ENCODE measurements around the gene CSTF1. TPM values are rescaled to one million over a fixed set of nuclear protein-coding genes. Genes with fewer than 3 reads are reported as not detected.

The CSTF1 gene
- total RNA-seq, 2 donors from 2014 or later: 35.1 to 40.2 TPM

DNA sequence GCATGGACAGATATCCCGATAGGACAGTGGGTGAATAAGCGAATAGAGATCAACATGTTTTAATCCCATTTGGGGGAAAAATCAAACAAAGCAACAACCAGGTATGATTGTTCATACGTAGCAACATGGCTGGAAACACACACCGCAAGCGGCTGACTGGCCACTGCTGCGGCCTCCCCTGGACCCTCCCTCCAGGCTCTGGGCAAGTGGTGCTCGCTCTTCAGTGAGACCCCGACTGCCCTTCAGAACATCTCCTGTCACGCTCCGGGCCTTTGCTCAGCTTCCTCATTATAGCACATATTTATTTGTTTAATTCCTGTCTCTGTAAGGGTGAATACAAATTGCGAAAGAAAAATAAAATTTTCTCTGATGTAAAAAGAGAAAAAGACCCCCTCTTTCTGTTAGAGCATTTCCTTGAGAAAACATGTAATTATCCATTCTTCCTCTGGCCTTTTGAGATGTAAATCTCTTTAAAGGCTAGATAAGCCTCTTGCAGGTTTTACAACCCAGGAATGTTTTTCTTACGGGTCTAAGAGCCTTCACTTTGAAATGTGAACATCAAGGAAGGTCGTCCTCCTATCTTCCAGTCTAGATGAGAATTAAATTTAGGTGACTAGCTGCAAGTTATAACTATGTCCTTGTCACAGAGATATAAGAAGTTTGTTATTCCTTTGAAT lies 44.7 kb upstream of the CSTF1 start:
- intact Hi-C loops (cut with DNase I): no loop called here
- Histone ChIP-seq H3K27me3 (replicated peaks; ENCODE audit: insufficient read depth) (no peaks in the 10 kb centered on the region), H3K4me1 (replicated peaks) (peaks cover 5% of the 10 kb centered on the region), H3K9me3 (no peaks in the 10 kb centered on the region), H3K4me3 (no peak overlapping the region), H3K27ac (peak overlapping the region; percentile 47 to 61), H3K36me3 (no peaks in the 10 kb centered on the region)
- no peak for TF ChIP-seq POLR2AphosphoS5 (IDR thresholded peaks at IDR 0.05)
- no peak for TF ChIP-seq POLR2A (IDR thresholded peaks at IDR 0.05)
- TF ChIP-seq, protein P1, sequence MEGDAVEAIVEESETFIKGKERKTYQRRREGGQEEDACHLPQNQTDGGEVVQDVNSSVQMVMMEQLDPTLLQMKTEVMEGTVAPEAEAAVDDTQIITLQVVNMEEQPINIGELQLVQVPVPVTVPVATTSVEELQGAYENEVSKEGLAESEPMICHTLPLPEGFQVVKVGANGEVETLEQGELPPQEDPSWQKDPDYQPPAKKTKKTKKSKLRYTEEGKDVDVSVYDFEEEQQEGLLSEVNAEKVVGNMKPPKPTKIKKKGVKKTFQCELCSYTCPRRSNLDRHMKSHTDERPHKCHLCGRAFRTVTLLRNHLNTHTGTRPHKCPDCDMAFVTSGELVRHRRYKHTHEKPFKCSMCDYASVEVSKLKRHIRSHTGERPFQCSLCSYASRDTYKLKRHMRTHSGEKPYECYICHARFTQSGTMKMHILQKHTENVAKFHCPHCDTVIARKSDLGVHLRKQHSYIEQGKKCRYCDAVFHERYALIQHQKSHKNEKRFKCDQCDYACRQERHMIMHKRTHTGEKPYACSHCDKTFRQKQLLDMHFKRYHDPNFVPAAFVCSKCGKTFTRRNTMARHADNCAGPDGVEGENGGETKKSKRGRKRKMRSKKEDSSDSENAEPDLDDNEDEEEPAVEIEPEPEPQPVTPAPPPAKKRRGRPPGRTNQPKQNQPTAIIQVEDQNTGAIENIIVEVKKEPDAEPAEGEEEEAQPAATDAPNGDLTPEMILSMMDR (IDR thresholded peaks at IDR 0.05): no peak
- 62% methylated on average over 13 of the region's 13 CpGs for WGBS
- no peak for DNase-seq (ENCODE audit: low spot score)

DNA sequence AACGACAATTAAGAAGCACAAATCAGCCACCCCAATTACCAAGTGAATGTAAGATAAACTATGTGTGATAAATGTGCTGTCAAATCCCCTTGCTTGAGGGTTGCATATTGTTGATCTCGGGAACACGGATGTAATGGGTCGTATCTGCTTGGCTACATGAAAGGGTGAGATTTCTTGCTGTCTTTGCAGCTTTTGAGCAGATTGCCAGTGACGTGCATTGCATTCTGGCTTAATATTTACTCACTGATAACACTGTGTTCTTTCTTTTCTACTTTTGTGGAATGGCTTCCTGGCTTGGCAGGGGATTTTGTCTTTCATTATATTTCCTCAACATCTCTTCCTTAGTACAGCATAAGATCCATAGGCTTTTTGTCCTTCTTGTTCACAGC lies 44.1 kb upstream of the CSTF1 start:
- H3K4me1 ChIP-seq (replicated peaks): peaks cover 5% of the 10 kb centered on the region
- TF ChIP-seq, protein P1 (IDR thresholded peaks at IDR 0.05): no peak
- TF ChIP-seq POLR2A (IDR thresholded peaks at IDR 0.05) (no peak), POLR2AphosphoS5 (IDR thresholded peaks at IDR 0.05) (peak; percentile 84)
- intact Hi-C loops (cut with DNase I): no loop called here
- peak; percentile 55 for DNase-seq (ENCODE audit: low spot score)
- no peaks in the 10 kb centered on the region for H3K36me3 ChIP-seq
- no peak overlapping the region for H3K4me3 ChIP-seq
- H3K27me3 ChIP-seq (replicated peaks; ENCODE audit: insufficient read depth): no peaks in the 10 kb centered on the region
- peak overlapping the region; percentile 47 to 61 for H3K27ac ChIP-seq
- WGBS: 7% methylated on average over 5 of the region's 5 CpGs
- no peaks in the 10 kb centered on the region for H3K9me3 ChIP-seq

DNA sequence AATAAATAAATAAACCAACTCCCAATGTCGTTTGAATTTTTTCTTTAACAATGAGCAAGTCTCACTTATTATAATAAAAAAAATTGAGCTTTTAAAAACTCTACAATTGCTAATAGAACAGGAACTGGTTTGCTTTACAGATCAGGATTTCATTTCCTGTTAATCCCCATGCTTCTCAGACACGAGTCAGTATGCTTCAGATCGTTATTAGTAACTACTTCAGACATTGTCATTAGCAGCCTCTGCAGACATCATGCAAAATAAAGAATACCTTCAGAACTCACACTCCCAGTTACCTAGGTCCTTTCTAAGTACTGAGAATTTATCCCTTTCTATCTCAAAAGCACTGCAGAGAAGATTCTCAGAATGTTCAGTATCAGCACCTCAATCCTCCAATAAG lies 43.7 kb upstream of the CSTF1 start:
- Histone ChIP-seq H3K36me3 (no peaks in the 10 kb centered on the region), H3K9me3 (no peaks in the 10 kb centered on the region), H3K27ac (peak overlapping the region; percentile 47 to 61), H3K27me3 (replicated peaks; ENCODE audit: insufficient read depth) (no peaks in the 10 kb centered on the region), H3K4me1 (replicated peaks) (peaks cover 5% of the 10 kb centered on the region), H3K4me3 (no peak overlapping the region)
- WGBS: 11% methylated on average over 3 of the region's 3 CpGs
- TF ChIP-seq POLR2AphosphoS5 (IDR thresholded peaks at IDR 0.05) (no peak), POLR2A (IDR thresholded peaks at IDR 0.05) (no peak)
- TF ChIP-seq, protein P1 (IDR thresholded peaks at IDR 0.05): no peak
- intact Hi-C loops (cut with DNase I): no loop called here
- no peak for DNase-seq (ENCODE audit: low spot score)

DNA sequence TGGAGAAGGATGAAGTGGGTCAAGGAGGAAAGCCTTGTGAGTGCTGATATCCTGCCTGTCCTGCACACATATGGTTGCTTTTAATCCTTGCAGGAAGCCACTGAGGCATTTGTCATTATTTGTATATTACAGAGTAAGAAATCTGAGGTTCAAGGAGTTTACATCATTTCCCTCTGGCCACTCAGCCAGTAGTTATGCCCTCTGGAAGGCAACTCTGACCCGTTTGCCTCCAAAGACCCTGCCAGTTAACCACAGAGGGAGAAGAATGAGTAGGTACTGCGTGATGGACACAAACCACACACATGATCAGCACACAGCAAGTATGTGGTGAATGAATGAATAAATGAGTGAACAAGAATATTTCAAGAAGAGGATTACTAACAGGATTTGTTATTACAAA lies 41.6 kb upstream of the CSTF1 start:
- 78% methylated on average over 2 of the region's 2 CpGs for WGBS
- Histone ChIP-seq H3K4me1 (replicated peaks) (peaks cover 5% of the 10 kb centered on the region), H3K4me3 (no peak overlapping the region), H3K27ac (no peak overlapping the region), H3K9me3 (no peaks in the 10 kb centered on the region), H3K36me3 (no peaks in the 10 kb centered on the region), H3K27me3 (replicated peaks; ENCODE audit: insufficient read depth) (no peaks in the 10 kb centered on the region)
- intact Hi-C loops (cut with DNase I): no loop called here
- TF ChIP-seq, protein P1 (IDR thresholded peaks at IDR 0.05): no peak
- TF ChIP-seq POLR2AphosphoS5 (IDR thresholded peaks at IDR 0.05) (no peak), POLR2A (IDR thresholded peaks at IDR 0.05) (no peak)
- DNase-seq (ENCODE audit: low spot score): no peak

Data from prostate gland (tissue), 2 donors.